Inflammatory macrophage treated with lipopolysaccharide for 4 hours (primary cell): ENCODE data around the gene F12.

ENCODE experiments used
- DNase-seq: peaks from one replicate; pipeline ENCODE4 v3.0.0-alpha.2; 2020

Gene F12

DNA sequence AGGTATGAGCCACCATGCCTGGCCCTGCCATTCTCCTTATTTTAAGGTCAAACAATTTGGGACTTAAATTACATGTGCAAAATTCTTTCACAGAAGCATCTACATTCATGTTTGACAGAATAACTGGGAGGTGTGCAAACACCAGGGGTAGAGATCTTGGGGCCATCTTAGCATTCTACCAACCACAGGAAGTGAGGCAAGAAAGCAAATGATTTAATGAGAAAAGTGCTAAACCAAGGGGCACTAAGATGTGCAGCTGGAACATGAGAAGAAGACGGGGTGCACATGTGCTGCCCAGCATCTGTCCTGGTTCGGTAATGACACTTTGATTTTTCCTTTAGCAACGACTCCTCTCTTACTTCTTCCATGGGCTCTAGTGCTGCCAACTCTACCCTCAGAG lies 1.2 kb upstream of the F12 start:
- no peak for DNase-seq

DNA sequence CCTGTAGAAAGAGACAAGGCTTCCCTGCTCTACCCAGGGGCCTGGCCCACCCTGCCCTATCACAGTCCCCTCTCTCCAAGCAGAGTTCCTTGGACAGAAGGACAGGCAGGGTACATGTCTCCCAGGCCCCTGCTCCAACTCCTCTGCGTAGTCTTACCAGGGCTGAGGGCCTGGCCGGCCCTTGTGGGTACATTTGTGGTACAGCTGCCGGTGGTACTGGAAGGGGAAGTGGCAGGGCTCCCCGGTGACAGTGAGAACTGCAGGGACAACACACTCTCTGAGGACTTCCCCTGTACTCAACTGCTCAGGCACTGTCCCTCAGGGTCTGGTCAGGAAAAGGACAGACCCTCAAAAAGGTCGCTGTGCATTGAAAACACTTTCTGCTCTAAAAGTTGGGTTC lies 3.6 kb downstream of the F12 start:
- peak; percentile 72 for DNase-seq

GRCh38 chr5:177405312-177405711 lies 4.1 kb downstream of the F12 start:
- DNase-seq, result no peak

GRCh38 chr5:177404641-177405179 lies 4.7 kb downstream of the F12 start:
- no peak for DNase-seq

DNA sequence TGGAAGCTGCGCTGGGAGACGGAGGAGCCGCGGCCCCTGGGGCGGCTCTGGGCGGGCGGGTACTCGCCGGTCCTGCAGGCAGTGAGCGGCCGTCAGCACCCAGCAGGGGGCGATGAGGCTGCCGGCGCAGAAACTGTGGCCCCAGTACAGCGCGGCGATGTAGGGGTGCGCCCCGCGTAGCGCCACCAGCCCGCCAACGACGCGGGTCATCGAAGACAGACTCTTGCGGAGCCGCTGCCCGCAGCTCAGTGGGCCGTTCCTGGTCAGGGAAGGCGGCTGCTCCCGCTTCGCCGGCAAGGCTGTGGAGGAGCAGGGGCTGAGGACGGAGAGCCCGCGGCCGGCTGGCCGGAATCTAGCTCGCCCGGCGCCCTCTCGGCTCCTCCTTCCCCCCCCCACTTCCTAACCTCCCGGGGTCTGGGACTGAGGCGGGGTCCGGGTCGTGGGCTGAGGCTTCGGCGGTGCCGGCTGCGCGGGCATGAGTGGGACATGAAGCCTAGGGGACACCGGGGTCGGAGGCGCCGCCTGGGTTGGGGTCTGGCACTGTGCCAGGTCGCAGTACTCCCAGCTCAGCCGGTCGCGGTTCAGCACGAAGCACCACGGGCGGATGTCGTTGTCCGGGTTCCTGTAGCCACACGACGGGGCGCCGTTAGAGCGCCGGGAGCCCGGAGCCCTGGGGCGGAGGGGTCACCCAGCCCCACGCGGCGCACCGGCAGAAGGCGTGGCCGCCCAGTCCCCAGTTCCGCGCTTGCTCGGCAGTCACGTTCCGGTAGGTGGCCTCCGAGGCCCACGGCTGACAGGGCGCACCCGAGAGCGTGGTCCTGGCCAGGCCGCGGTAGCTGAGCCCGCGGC lies 5.3 kb downstream of the F12 start:
- DNase-seq, result peak; percentile 85

- no peak for DNase-seq
Measured at GRCh38 chr5:177403102-177403791, 6.1 kb downstream of the F12 start.

DNA sequence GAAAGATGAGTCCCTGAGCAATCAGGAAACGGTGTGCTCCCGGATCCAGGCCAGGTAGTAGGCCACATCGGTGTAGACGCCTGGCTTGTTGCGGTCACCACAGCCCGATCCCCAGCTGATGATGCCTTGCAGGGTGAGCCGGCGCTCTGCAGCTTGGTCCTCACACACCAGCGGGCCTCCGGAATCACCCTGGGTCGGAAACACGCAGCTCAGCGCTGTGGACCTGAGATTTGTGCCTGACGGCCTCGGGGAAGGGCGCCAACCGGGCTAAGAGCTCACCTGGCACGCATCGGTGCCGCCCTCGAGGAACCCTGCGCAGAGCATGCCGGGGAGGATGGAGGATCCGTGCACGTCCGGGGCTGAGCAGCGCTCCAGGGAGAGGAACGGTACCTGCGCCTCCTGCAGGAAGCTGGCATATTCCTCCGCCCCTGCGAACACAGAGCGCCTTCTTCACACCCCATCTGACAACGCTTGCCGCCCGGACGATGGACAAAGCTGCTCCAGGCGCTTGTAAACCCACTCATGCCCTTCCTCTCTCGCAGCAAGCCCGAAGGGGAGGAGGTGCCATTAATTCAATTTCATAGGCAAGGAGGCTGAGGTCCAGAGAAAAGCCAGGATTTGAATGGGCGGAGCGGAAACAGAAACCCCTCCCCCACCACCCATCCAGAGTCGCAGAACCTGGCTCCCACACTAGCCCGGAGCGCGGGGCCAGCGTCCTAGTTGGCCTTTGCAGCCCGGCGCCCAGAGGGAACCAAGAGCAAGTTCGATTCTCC lies 6.9 kb downstream of the F12 start:
- DNase-seq, result peak; percentile 38

GRCh38 chr5:177399997-177400868 lies 9.1 kb downstream of the F12 start, which contains the start of gene PFN3:
Gene PFN3, minus strand, starts transcription at chr5:177400661. Its CDS starts 85 bp downstream, at chr5:177400576.
- no peak for DNase-seq

DNA sequence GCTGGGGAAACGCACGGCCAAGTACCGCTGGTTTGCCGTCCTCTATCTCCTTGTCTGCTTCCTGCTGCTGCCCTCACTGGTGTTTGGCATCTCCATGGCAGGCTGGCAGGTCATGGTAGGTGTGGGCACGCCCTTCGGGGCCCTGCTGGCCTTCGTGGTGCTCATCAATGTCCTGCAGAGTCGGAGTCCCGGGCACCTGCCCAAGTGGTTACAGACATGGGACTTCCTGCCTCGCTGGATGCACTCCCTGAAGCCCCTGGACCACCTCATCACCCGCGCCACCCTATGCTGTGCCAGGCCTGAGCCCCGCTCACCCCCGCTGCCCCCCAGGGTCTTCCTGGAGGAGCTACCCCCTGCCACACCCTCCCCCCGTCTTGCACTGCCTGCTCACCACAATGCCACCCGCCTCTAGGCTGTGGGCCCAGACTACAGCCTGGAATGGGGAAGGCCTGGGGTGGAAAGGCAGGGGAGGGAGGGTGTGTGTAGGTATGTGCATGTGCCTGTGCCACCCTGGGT lies 11.4 kb downstream of the F12 start:
- no peak for DNase-seq

DNA sequence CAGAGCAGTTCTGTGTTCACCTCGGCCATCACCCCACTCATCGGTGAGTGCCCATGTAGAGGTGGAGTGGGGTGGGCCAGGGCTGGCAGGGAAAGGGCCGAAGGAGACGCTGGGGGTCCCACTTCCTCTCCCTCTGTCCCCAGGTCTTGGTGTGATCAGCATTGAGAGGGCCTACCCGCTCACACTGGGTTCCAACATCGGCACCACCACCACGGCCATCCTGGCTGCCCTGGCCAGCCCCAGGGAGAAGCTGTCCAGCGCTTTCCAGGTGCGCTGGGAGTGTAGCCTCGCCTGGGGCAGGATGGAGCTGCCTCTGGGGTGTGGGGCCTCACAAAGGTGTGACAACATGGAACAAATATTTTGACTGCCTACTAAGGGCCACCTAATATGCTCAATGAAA lies 12.6 kb downstream of the F12 start:
- DNase-seq, result no peak

GRCh38 chr5:177396078-177396477 lies 13.3 kb downstream of the F12 start:
- no peak for DNase-seq

DNA sequence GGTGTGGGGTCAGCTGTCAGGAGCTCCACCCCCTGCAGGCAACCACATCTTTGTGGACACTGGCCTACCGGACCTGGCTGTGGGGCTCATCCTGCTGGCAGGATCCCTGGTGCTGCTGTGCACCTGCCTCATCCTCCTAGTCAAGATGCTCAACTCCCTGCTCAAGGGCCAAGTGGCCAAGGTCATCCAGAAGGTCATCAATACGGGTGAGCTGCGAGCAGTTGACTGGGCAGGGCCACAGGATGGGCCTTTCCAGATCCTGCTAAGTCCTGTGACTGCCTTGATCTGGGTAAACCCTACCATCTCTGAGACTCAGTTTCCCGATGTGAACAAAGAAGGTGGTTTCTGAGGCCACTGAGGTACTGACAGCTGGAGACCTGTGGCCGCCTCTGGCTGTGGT lies 15.4 kb downstream of the F12 start:
- no peak for DNase-seq

DNA sequence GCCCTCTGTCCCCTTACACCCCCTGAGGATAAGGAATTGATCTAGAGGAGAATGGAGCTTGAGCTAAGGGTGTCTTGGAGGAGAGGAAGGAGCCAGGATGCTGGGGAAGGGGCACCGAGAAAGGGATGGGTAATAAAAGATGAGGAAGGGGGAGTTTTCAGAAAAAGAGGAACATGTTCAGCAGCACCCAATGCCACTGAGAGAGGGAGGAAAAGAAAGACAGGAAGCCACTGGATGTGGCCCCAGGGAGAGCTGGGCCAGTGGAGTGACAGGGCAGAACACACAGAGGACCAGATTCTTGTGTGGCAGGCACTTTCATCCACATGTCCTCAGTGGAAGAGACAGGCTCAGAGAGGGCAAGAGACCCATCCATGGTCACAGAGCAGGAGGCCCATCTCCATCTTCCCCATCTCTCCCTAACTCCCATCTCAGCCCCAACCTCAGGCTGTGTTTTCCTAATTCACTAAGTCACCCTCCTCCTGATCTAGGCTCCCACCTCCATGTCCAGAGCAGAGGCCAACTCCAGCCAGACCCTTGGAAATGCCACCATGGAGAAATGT lies 16.1 kb downstream of the F12 start:
- DNase-seq, result peak; percentile 15

DNA sequence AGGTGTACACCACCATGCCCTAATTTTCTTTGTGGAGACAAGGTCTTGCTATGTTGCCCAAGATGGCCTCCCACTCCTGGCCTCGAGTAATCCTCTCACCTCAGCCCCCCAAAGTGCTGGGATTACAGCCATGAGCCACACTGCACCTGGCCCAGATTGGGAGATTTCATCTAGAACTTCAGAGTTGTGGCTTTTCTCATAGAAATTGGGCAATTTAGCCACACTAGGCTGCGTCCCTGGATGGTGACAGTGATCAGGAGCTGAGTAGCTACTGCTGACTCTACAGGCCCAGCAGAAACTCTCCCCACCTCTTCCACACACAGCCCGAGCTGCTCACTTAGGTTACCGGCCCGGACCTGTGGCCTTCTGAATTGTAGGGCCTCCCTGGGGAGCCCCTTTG lies 16.6 kb downstream of the F12 start:
- DNase-seq, result no peak

DNA sequence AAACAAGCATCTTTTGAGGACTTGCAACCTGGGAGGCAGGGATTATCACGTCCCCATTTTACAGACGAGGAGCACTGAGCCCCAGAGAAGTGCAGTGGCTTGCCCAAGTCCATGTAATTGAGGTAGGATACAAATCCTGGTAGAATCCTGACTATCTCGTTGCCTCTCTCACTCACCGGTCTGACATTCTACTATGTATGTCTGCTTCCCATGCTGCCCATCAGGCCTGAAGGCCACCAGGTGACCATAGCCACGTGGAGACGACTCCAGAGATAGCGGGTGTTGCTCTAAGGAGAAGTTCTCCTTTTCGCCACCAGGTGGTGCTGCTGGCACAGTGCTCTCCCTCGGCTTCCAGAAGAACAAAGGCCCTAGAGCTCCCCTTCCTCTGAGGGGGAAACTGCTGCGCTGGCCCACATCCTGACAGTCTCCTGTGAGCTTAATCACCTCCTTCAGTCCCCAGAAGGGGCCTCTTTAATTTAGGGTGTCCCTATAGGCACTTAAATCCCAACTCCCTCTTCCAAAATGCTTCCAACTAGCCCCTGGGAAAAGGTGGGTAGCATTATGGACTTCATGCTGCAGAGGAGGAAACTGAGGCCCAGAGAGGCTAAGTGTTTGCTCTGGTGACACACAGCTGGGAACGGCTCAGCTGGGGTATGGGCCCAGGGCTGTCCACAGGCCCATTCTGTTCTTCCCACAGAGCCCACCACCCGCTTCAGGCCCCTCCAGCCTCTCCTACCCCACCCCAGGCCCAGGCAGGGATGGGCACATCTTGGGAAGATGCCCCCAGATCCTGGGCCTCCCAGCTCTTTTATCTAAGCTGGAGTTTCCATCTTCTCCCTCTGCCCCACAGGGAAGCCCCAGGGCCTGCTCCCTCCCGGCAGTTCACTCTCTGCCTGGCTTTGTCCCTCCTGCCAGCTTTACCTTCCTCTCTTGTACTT lies 18.7 kb downstream of the F12 start:
- peak; percentile 73 for DNase-seq

GRCh38 chr5:177389241-177390169 lies 19.9 kb downstream of the F12 start:
- peak; percentile 90 for DNase-seq

GRCh38 chr5:177388521-177389052 lies 20.8 kb downstream of the F12 start:
- no peak for DNase-seq

DNA sequence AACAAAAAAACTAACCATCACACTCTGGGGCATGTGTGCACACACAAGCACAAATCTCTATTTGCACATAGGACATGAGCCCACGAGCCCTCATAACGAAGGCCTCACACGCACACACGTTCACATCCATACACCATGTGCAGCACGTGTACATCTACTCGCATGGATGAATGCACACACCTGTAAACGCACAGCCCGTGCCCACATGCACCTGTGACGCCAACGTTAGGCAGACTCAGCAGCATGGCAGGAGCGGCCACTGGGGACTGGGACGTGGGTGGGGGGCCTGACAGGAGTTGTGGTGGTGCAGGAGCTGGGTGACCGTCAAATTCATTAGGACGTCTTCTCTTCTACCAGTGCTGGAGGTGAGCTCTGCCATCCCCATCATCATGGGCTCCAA lies 22.0 kb downstream of the F12 start:
- no peak for DNase-seq

DNA sequence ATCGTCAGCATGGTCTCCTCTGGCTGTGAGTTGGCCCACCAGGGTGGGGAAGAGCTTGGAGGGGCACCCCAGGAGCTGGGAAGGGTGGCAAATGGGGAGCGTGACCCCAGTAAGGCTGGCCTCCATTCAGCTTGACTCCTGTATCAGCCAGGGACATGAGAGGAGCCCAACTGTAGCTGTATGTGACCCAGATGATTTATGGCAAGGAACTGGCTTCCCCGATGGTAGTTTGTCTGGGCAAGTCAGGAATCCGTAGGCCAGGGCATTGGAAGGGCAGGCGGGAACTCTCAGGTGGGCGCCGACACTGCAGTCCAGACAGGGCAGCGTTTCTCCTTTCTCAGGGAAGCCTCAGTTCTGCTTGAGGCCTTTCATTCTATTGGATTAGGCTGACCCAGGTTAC lies 22.8 kb downstream of the F12 start:
- DNase-seq, result no peak
